Neural cell (in vitro differentiated cells): ENCODE measurements around the gene ASIC3.

Experiments used
- EZH2 ChIP-seq: fragments of 200-600, 300-800 bp; shearing (Covaris generic), sonication (generic); IDR thresholded peaks from 2 replicates; pipeline ENCODE4 v1.6.1; 2014; ENCODE audit warnings: antibody characterized with exemption, low read length, borderline replicate concordance, mild to moderate bottlenecking; ENCODE audit not compliant: insufficient read depth, poor library complexity, severe bottlenecking
- POLR2AphosphoS5 ChIP-seq: IDR thresholded peaks from 2 replicates; pipeline ENCODE4 v1.6.1; 2012

GRCh38 chr7:151028948-151029501 lies 19.3 kb upstream of the ASIC3 start:
- TF ChIP-seq POLR2AphosphoS5 (no peak), EZH2 (no peak)
